GM19397 (cell line): ENCODE data around the gene APLP1.
"Not testable (repeated sequence)": the region's sequence is repeated elsewhere in the genome, so short reads cannot be mapped to it uniquely, and the experiment has no call there.

Source experiments
- ATAC-seq: cut with Tn5 transposase; IDR thresholded peaks from one replicate; pipeline ENCODE4 v1.9.1; 2021; ENCODE audit warnings: mild to moderate bottlenecking, moderate library complexity; ENCODE audit not compliant: unreplicated experiment

The APLP1 gene

GRCh38 chr19:35868172-35868822 is at the start of gene APLP1:
TSS of gene APLP1 (plus strand) at chr19:35868574. CDS start at chr19:35868637, 63 bp downstream.
- ATAC-seq: no peak

- ATAC-seq: no peak
These were observed 45.8 kb upstream of the APLP1 start for GRCh38 chr19:35822579-35822978.

DNA sequence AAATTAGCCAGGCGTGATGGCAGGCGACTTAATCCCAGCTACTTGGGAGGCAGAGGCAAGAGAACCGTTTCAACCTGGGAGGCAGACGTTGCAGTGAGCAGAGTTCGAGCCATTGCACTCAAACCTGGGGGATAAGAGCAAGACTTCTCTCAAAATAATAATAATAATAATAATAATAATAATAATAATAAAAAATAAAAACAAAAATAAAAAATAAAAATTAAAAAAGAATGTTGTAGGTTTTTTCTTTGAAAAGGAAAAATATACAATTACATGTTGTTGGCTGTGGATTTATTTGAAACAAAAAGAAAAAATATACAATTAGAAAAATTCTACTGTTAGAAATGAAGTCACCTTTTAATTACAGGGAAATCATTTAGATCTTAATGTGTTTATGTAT is 44.2 kb upstream of the APLP1 start:
- no peak for ATAC-seq

DNA sequence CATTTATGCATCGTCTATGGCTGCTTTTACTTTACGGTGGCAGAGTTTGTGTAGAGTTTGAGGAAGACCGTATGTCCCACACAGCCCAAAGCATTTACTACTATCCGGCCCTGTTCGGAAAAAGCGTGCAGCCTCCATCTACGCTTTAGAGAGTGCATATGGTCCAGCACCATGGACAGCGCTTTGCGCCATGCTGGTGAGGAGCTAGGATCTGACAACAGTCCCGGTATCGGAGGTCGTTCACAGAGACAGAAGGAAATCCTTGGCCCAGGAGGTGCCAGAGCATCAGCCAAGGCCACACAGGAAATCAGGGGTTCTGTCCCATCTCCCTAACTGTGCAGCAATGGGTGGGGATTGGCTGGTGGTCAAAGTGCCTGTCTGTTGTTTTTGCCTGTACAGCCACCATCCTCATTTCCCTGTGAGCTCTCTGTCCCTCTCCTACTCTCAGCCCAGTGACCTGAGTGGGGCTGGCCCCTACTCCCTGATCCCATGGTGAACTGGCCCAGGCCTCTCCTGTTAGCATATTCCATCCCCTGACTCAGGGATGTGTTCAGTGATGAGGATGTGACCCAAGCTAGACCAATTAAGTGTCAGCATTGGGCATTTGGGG is 39.6 kb upstream of the APLP1 start:
- no peak for ATAC-seq

GRCh38 chr19:35830986-35831385 is 37.4 kb upstream of the APLP1 start:
- ATAC-seq: no peak

GRCh38 chr19:35832054-35832453 is 36.3 kb upstream of the APLP1 start:
- no peak for ATAC-seq

- ATAC-seq: no peak
These were observed 34.4 kb upstream of the APLP1 start for GRCh38 chr19:35833972-35834371.

DNA sequence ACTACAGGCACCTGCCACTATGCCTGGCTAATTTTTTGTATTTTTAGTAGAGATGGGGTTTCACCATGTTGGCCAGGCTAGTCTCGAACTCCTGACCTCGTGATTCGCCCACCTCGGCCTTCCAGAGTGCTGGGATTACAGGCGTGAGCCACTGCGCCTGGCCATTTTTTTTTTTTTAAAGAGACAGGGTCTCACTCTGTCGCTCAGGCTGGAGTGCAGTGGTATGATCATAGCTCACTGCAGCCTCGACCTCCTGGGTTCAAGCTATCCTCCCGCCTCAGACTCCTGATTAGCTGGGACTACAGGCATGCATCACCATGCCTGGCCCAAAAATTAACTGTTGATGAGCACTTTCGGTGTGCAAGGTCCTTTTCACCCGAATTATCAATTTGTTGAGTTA is 32.3 kb upstream of the APLP1 start:
- not testable (repeated sequence) for ATAC-seq

GRCh38 chr19:35841961-35842595 is 26.3 kb upstream of the APLP1 start:
- no peak for ATAC-seq

DNA sequence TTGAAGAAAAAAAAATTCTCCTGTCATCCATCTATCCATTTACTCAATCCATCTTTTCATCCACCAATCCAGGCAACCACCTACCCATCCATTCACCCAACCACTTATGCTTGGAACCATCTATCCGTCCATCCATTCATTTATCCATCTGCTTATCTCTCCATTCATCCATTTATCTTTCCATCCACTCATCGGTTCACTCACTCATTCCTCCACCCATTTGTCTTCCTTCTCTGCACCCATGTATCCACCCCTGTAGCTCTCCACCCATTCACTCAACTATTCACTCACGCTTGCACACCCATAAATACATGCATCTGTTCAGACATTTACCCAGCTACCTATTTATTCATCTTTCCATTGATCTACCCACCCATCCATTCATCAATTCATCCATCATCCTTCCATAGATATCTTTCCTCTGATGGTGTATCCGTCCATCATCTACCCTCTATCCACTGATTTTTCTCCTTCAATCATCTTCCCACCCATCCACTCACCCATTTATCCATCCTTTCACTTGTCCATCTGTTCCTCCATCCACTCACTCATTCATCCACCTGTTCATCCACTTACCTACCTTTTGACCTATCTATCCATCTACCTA is 25.6 kb upstream of the APLP1 start:
- no peak for ATAC-seq

- ATAC-seq: no peak
These were observed 24.5 kb upstream of the APLP1 start for GRCh38 chr19:35843676-35844481.

GRCh38 chr19:35844482-35845214 is 23.7 kb upstream of the APLP1 start:
- no peak for ATAC-seq

DNA sequence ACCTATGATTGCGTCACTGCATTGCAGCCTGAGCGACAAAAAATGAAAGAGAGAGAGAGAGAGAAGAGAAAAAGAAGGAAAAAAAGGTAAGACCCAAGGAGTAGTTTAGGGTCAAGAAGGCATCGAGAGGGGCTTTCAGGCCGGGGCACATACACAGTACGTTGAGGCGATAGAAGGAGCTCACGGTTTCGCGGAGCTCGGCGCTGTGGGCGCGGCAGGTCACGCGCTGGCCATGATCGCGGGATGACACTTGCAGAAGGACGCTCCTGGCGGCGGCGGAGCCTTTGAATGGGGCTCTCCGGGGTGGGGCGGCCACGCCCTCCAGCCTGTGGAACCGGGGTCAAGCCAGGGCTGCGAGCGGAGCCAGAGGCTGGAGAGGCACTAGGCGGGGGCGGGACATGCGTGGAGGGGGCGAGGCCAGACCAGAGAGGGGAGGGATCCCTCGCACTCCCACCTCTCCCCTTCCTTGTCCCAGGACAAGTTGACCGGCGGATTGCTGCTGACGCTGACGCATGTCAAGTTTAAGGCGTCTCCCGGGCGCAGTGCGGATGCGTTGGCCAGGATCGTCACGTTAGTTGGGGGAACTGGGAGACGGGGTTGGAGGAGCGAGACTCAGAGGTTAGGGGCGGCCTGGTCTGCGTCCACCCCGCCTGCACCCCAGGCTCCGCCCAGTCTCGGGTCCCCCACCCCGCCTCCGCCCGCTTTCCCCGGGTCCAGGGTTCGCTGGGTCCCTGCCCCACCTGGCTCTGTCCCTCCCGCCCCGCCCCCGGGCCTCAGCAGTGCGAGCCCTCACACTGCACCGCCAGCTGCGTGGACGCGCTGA is 22.9 kb upstream of the APLP1 start:
- ATAC-seq: no peak

GRCh38 chr19:35846038-35846668 is 22.2 kb upstream of the APLP1 start:
- no peak for ATAC-seq

- no peak for ATAC-seq
These were observed 20.5 kb upstream of the APLP1 start for GRCh38 chr19:35847911-35848310.

DNA sequence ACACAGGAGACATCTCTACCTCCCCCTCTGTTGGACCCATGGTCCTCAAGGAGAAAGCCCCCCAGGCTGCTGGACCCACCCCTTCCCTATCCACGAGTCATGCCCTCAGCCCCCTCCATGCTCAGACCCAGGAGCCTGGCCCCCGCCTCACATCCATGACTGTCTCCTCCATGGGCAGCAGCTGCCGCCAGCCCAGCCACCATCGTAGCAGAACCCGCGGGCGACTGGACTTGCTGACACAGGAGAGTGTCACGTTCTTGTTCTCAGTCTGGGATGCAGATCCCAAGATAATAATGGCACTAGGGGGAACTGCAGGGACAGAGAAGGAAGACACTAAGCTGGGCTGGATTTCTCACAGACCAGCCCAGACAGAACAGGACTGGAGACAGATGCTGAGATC is 19.9 kb upstream of the APLP1 start:
- ATAC-seq: no peak

DNA sequence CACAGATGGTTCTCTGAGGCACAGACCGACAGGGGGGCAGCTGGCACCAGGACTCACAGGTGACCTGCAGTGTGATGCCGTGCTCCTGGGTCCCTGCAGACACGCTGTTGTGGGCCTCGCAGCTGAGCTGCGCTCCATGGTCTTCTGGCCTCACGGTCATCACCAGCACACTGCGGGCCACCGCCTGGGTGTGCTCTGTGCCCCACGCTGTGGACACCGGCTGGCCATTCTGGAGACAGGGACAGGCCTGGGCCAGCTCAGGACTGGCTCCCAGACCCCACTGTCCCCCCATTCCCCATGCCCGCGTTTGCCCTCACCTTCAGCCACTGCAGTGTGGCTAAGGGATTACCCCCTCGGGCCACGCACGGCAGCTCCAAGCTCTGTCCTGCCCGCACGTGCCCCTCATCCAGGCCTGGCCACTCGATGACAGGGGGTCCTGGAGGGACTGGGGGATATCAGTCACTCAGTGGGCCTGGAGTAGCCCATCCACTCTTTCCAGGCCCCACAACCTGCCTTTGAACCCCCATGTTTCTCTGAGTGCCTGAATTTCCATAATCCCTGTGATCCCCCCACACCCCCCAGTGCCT is 19.4 kb upstream of the APLP1 start:
- no peak for ATAC-seq

DNA sequence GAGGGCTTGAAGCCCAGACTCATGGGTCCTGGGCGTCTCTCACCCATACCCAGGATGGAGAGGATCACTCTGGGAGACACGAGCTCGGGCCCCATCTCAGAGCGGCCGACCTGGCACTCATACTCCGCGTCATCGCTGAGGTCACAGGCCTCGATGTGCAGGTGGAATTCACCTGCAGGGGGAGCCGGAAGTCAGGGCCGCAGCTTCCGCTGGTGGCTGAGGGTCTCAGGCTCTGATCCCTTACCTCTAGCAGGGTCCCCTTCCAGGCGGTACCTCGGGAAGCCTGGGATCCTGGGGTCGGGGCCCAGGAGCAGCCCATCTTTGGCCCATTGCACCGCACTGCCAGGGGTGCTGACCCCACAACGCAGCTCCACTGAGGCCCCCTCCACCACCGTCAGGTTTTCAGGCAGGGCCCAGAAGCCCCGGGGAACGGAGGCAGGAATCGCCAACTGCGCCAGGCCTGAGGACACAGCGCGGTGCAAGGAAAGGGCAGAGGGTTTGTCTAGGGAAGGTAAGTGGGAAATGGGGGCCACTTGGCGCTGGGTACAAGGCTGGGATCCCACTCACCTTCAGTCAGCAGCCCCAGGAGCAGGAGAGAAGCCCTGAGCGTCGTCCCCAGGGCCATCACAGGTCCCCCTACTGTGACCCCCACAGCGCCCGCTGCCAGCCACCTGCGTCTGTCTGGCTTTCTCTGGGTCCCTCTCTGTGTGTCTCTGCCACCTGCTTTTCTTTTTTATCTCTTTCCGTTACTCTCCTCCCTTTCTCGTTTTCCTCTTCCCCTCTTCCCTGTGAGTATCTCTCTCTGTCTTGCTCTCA is 17.0 kb upstream of the APLP1 start:
- ATAC-seq: no peak
